IMR-90 (cell line): ENCODE results near the gene LPCAT4. TPM values are rescaled to one million over a fixed set of nuclear protein-coding genes. Genes with fewer than 3 reads are reported as not detected.

Experiments
- ATAC-seq: fragments of 200-7000 bp; cut with Tn5 transposase; 2 replicates; pipeline ENCODE4 v1.9.1; 2020; ENCODE audit warnings: low read depth, mild to moderate bottlenecking, moderate library complexity
- Bru-seq: library from RNA; stranded (reverse); fragments of 400-500 nt; gene quantifications from one replicate; lab custom pipeline; 2021; lab: Mats Ljungman, UMichigan
- BruChase-seq, 2 experiments: library from RNA; stranded (reverse); fragments of 400-500 nt; gene quantifications; one replicate each; lab custom pipeline; 2021; lab: Mats Ljungman, UMichigan
- BruUV-seq: library from RNA; stranded (reverse); fragments of 400-500 nt; replicated peaks from 2 replicates; lab custom pipeline; 2021; lab: Mats Ljungman, UMichigan
- CTCF ChIA-PET: fragments of 300-600 bp; formaldehyde crosslinking; extraction: SDS; loops from one replicate; lab custom pipeline; 2021; ENCODE audit warnings: antibody characterized with exemption; lab: Yijun Ruan, JAX
- POLR2A ChIA-PET: fragments of 300-600 bp; sonication (Branson Sonifier 250); formaldehyde crosslinking; loops from one replicate; lab custom pipeline; 2022; ENCODE audit warnings: antibody characterized with exemption; ENCODE audit not compliant: unreplicated experiment; lab: Charles Lee
- DNase-seq: peaks from one replicate; pipeline ENCODE4 v3.0.0; 2013
- H2AFZ ChIP-seq: replicated peaks from 2 replicates; pipeline ENCODE3; 2013; ENCODE audit warnings: low read length, mild to moderate bottlenecking; ENCODE audit not compliant: poor library complexity
- H2AK5ac ChIP-seq: 2 replicates; pipeline ENCODE4 v1.6.1; 2013; ENCODE audit warnings: low read depth, low read length, inconsistent platforms
- H2AK9ac ChIP-seq: replicated peaks from 2 replicates; pipeline ENCODE3; 2013; ENCODE audit warnings: mild to moderate bottlenecking, low read depth, low read length, moderate library complexity; ENCODE audit not compliant: poor library complexity
- H2BK120ac ChIP-seq: 2 replicates; pipeline ENCODE4 v1.6.1; 2013; ENCODE audit warnings: low read depth, low read length, inconsistent platforms
- H2BK15ac ChIP-seq: 3 replicates; pipeline ENCODE4 v1.6.1; 2013; ENCODE audit warnings: low read depth, low read length, inconsistent platforms
- H2BK20ac ChIP-seq: 2 replicates; pipeline ENCODE4 v1.6.1; 2013; ENCODE audit warnings: low read depth, mild to moderate bottlenecking, inconsistent platforms, low read length, moderate library complexity
- H2BK5ac ChIP-seq: 2 replicates; pipeline ENCODE4 v1.6.1; 2013; ENCODE audit warnings: mild to moderate bottlenecking, low read depth, low read length, inconsistent platforms; ENCODE audit not compliant: poor library complexity, severe bottlenecking
- H3K14ac ChIP-seq: replicated peaks from 2 replicates; pipeline ENCODE4 v1.6.1; 2013; ENCODE audit warnings: low read depth, low read length, inconsistent platforms
- H3K18ac ChIP-seq: 2 replicates; pipeline ENCODE4 v1.6.1; 2013; ENCODE audit warnings: low read depth, low read length, control low read depth
- H3K23ac ChIP-seq: 2 replicates; pipeline ENCODE4 v1.6.1; 2013; ENCODE audit warnings: low read depth, low read length, inconsistent platforms
- H3K27ac ChIP-seq: 2 replicates; pipeline ENCODE4 v1.5.1; 2013; ENCODE audit warnings: mild to moderate bottlenecking, control low read depth, low read length; ENCODE audit not compliant: insufficient read depth
- H3K27me3 ChIP-seq: 2 replicates; pipeline ENCODE4 v1.6.1; 2013; ENCODE audit warnings: low read length; ENCODE audit not compliant: control insufficient read depth, insufficient read depth
- H3K36me3 ChIP-seq: 2 replicates; pipeline ENCODE4 v1.6.1; 2013; ENCODE audit warnings: low read length, mixed read lengths; ENCODE audit not compliant: control insufficient read depth, insufficient read depth
- H3K4ac ChIP-seq: 2 replicates; pipeline ENCODE4 v1.6.1; 2013; ENCODE audit warnings: low read depth, low read length, inconsistent platforms
- H3K4me1 ChIP-seq: 2 replicates; pipeline ENCODE4 v1.6.1; 2013; ENCODE audit warnings: low read length, mixed read lengths; ENCODE audit not compliant: control insufficient read depth, insufficient read depth
- H3K4me2 ChIP-seq: 2 replicates; pipeline ENCODE4 v1.6.1; 2013; ENCODE audit warnings: low read depth, mild to moderate bottlenecking, control low read depth, low read length, moderate library complexity
- H3K4me3 ChIP-seq: 2 replicates; pipeline ENCODE4 v1.5.1; 2013; ENCODE audit warnings: low read depth, mild to moderate bottlenecking, control low read depth, low read length, moderate library complexity; ENCODE audit not compliant: insufficient read depth
- H3K56ac ChIP-seq: 2 replicates; pipeline ENCODE4 v1.6.1; 2013; ENCODE audit warnings: low read length, inconsistent platforms; ENCODE audit not compliant: insufficient read depth; ENCODE audit errors: extremely low read depth
- H3K79me1 ChIP-seq, 2 experiments: 2 replicates each; pipeline ENCODE4 v1.6.1; 2013; ENCODE audit warnings: low read length in 2 of 2, inconsistent platforms in 1 of 2, low read depth in 1 of 2
- H3K9ac ChIP-seq: 2 replicates; pipeline ENCODE4 v1.6.1; 2013; ENCODE audit warnings: low read depth, low read length, control low read depth
- H3K9me1 ChIP-seq: 2 replicates; pipeline ENCODE4 v1.6.1; 2013; ENCODE audit warnings: low read length, inconsistent platforms; ENCODE audit not compliant: insufficient read depth
- H3K9me3 ChIP-seq: 2 replicates; pipeline ENCODE4 v1.6.1; 2013; ENCODE audit warnings: low read length; ENCODE audit not compliant: control insufficient read depth, insufficient read depth
- H4K20me1 ChIP-seq: 2 replicates; pipeline ENCODE4 v1.6.1; 2013; ENCODE audit warnings: low read length, inconsistent platforms; ENCODE audit not compliant: insufficient read depth
- H4K5ac ChIP-seq: 2 replicates; pipeline ENCODE4 v1.6.1; 2013; ENCODE audit warnings: mild to moderate bottlenecking, low read depth, low read length, control low read depth
- H4K8ac ChIP-seq, 2 experiments: 2 replicates each; pipeline ENCODE4 v1.6.1; 2013; ENCODE audit warnings: low read depth in 2 of 2, low read length in 2 of 2, control low read depth in 1 of 2, inconsistent platforms in 1 of 2
- H4K91ac ChIP-seq: 2 replicates; pipeline ENCODE4 v1.6.1; 2013; ENCODE audit warnings: low read depth, low read length, inconsistent platforms; ENCODE audit not compliant: insufficient read depth
- CEBPB ChIP-seq: IDR thresholded peaks from 2 replicates; pipeline ENCODE4 v1.6.1; 2012; ENCODE audit warnings: low read depth, low read length, improper control_type of control experiment
- CTCF ChIP-seq: conservative IDR thresholded peaks from 2 replicates; pipeline ENCODE4 v1.5.1; 2012; ENCODE audit warnings: mild to moderate bottlenecking, low read depth, low read length, improper control_type of control experiment
- ELK1 ChIP-seq: fragments of 150-350 bp; IDR thresholded peaks from 2 replicates; pipeline ENCODE4 v1.6.1; 2016; ENCODE audit warnings: low read depth, mild to moderate bottlenecking, low read length, moderate library complexity, borderline replicate concordance
- MAZ ChIP-seq: IDR thresholded peaks from 2 replicates; pipeline ENCODE4 v1.6.1; 2012; ENCODE audit warnings: low read depth, mild to moderate bottlenecking, low read length, improper control_type of control experiment, moderate library complexity, borderline replicate concordance
- NFE2L2 ChIP-seq: fragments of 150-350 bp; IDR thresholded peaks from 2 replicates; pipeline ENCODE4 v1.6.1; 2016; ENCODE audit warnings: low read depth, mild to moderate bottlenecking, low read length
- RCOR1 ChIP-seq: IDR thresholded peaks from 2 replicates; pipeline ENCODE4 v1.6.1; 2012; ENCODE audit warnings: mild to moderate bottlenecking, low read length, improper control_type of control experiment; ENCODE audit not compliant: insufficient replicate concordance
- SMC3 ChIP-seq: fragments of 150-350 bp; IDR thresholded peaks from 2 replicates; pipeline ENCODE4 v1.6.1; 2016; ENCODE audit warnings: low read depth, mild to moderate bottlenecking, antibody characterized with exemption, low read length, moderate library complexity
- USF2 ChIP-seq: fragments of 150-350 bp; IDR thresholded peaks from 2 replicates; pipeline ENCODE4 v1.6.1; 2017; ENCODE audit warnings: mild to moderate bottlenecking, antibody characterized with exemption, low read length, low read depth
- WGBS, 2 experiments: methylation state at CpG; one replicate each; pipeline versions ENCODE4 v1.1.5 to v1.1.7; 2013; ENCODE audit warnings: missing lambda C conversion rate in 2 of 2; ENCODE audit not compliant: insufficient read length in 1 of 2; ENCODE audit errors: extremely low coverage in 2 of 2; 5-methylcytosine and 5-hydroxymethylcytosine counted together
- dilution Hi-C: fragments of 300-500 bp; cut with HindIII; formaldehyde crosslinking; loops from one replicate; pipeline ENCODE4 v1.14.3; 2018; ENCODE audit warnings: low sequenced_read_pairs; ENCODE audit not compliant: unreplicated experiment
- in situ Hi-C: fragments of 300-500 bp; cut with MboI; formaldehyde crosslinking; loops from 3 replicates; pipeline ENCODE4 v1.14.3; 2019; ENCODE audit warnings: low sequenced_read_pairs, inconsistent platforms, mixed read lengths
- intact Hi-C: fragments of 100-400 bp; cut with micrococcal nuclease; formaldehyde crosslinking; loops from 2 replicates; pipeline ENCODE4 v1.10.0; 2022
- long read RNA-seq: library from polyadenylated mRNA; unstranded; transcript quantifications from one replicate; pipeline ENCODE4 v2.0.0, GENCODE V29; 2021; ENCODE audit not compliant: unreplicated experiment
- polyA plus RNA-seq, 3 experiments: library from polyadenylated mRNA; depleted of rRNA; stranded (reverse); fragments of >200 nt; gene quantifications; 2 replicates each; pipeline ENCODE4 v1.2.3, GENCODE V29; 2012; ENCODE audit warnings: low replicate concordance in 1 of 3
- total RNA-seq: library from RNA; depleted of rRNA; stranded (reverse); fragments of >200 nt; gene quantifications from 2 replicates; pipeline ENCODE4 v1.2.3, GENCODE V29; 2012; rRNA removed

The LPCAT4 gene
- 3.8 and 3.9 TPM in 2 replicates for total RNA-seq
- 44.4 and 57.5 TPM in 2 replicates for polyA plus RNA-seq (2012; rRNA removed)
- 29.3 and 36.8 TPM in 2 replicates for polyA plus RNA-seq (2012; cell fraction: cytosol; rRNA removed)
- polyA plus RNA-seq (2012; cell fraction: nucleus; rRNA removed; ENCODE audit: low replicate concordance), result 120 and 164 TPM in 2 replicates
- Bru-seq, nascent RNA, result percentile 52 among the genes with signal in this experiment
- percentile 61 among the genes with signal in this experiment for BruChase-seq, experiment 1, labeled RNA remaining after a 6-hour chase
- percentile 65 among the genes with signal in this experiment for BruChase-seq, experiment 2, labeled RNA remaining after a 2-hour chase
- long read RNA-seq, transcript LPCAT4-201 (14 exons, 2,262 nt), result major isoform, 6 of 25 reads
- long read RNA-seq, partial matches to known transcripts, result 14 of 25 reads
- long read RNA-seq, other reads (novel, unspliced or antisense), result 5 of 25 reads

GRCh38 chr15:34367101-34368081, at the start of gene LPCAT4:
Gene LPCAT4, minus strand, starts transcription at chr15:34367196. Its CDS starts 96 bp downstream, at chr15:34367100.
- Histone ChIP-seq H3K4me3 (peak within 1 kb of the TSS; percentile 87), H2BK20ac (peak within 1 kb of the TSS; percentile 15), H3K9me1 (peaks cover 10% of the 10 kb centered on the region), H4K20me1 (peaks cover 8% of the 10 kb centered on the region; the same call in 1 of the 2 replicates), H3K4ac (peak within 1 kb of the TSS; percentile 93), H3K9ac (peak within 1 kb of the TSS; percentile 93), H4K91ac (peak within 1 kb of the TSS; percentile 74), H2BK5ac (peak within 1 kb of the TSS; percentile 91), H2AFZ (peak within 1 kb of the TSS; percentile 98), H4K5ac (peak within 1 kb of the TSS; percentile 92), H3K23ac (peak within 1 kb of the TSS; percentile 98), H3K36me3 (peaks cover 4% of the 10 kb centered on the region), H4K8ac (peak within 1 kb of the TSS; percentile 57 to 88), H2AK9ac (peak within 1 kb of the TSS; percentile 96), H3K79me1 (peaks cover 23 to 39% of the 10 kb centered on the region in 2 experiments), H3K18ac (peak within 1 kb of the TSS; percentile 81), H2BK120ac (peak within 1 kb of the TSS; percentile 82), H2BK15ac (0 out of 3 replicates have a peak within 1 kb of the TSS, but pooled peaks have one; percentile 50), H3K14ac (peak within 1 kb of the TSS; percentile 99), H3K56ac (peak within 1 kb of the TSS; percentile 40), H3K4me2 (peak within 1 kb of the TSS; percentile 99), H3K4me1 (0 out of 2 replicates have a peak, but pooled peaks cover 3% of the 10 kb centered on the region), H2AK5ac (peak within 1 kb of the TSS; percentile 67), H3K9me3 (no peaks in the 10 kb centered on the region), H3K27ac (peak within 1 kb of the TSS; percentile 85), H3K27me3 (no peaks in the 10 kb centered on the region)
- BruUV-seq, result no TSS peak
- DNase-seq (peak; percentile 80), ATAC-seq (peak; percentile 94)
- intact Hi-C loops (loop anchor here (1.0 to 10.0 kb wide), 4 partner anchors 24 to 303 kb away; partner anchors contain the start of genes NOP10 and NUTM1), in situ Hi-C loops (loop anchor here (10.0 kb wide), 1 partner anchor 263 kb away; the partner anchor contains the start of genes EMC7 and PGBD4), dilution Hi-C loops (no loop called here)
- 0% methylated on average over 29 of the region's 80 CpGs; no CpG with 5 or more reads in 1 of the 2 experiments for WGBS, 2 experiments
- ChIA-PET POLR2A (interaction anchor here (0.6 kb wide), 1 partner anchor 157 kb away, joined by 4 read pairs; the partner anchor contains the start of gene KATNBL1), CTCF (interaction anchor here (0.5 to 1.7 kb wide), 15 partner anchors 9 to 288 kb away, joined by 3 to 5 read pairs (median 3); partner anchors contain the start of genes NOP10 and NUTM1)
- TF ChIP-seq USF2 (no peak), RCOR1 (no peak), SMC3 (peak; percentile 76), CEBPB (no peak), ELK1 (no peak), NFE2L2 (no peak), CTCF (peak; percentile 87), MAZ (peak; percentile 72)
